ENCODE results near the gene TCF21.

The TCF21 gene

GRCh38 chr6:133891927-133892812 is 3.3 kb downstream of the TCF21 start:
- Histone ChIP-seq H3K27me3 (ENCODE audit: control insufficient read depth, insufficient read depth, low read length) (peaks cover 39% of the 10 kb centered on the region), H3K4me3 (ENCODE audit: low read length) (peak overlapping the region; percentile 77), H3K36me3 (ENCODE audit: control insufficient read depth, insufficient read depth, low read length) (peaks cover 3% of the 10 kb centered on the region), H3K9ac (ENCODE audit: low read length) (no peak overlapping the region), H3K27ac (ENCODE audit: low read depth, low read length) (peak overlapping the region; percentile 44), H3K4me1 (ENCODE audit: control insufficient read depth, insufficient read depth, low read length) (peaks cover 2% of the 10 kb centered on the region)

GRCh38 chr6:133892813-133893691 is 4.1 kb downstream of the TCF21 start:
- H3K4me3 ChIP-seq (ENCODE audit: low read length), result peak overlapping the region; percentile 3
- H3K27me3 ChIP-seq (ENCODE audit: control insufficient read depth, insufficient read depth, low read length), result peaks cover 39% of the 10 kb centered on the region
- H3K27ac ChIP-seq (ENCODE audit: low read depth, low read length), result peak overlapping the region; percentile 70
- H3K9ac ChIP-seq (ENCODE audit: low read length), result no peak overlapping the region
- H3K4me1 ChIP-seq (ENCODE audit: control insufficient read depth, insufficient read depth, low read length), result peaks cover 2% of the 10 kb centered on the region
- peaks cover 3% of the 10 kb centered on the region for H3K36me3 ChIP-seq (ENCODE audit: control insufficient read depth, insufficient read depth, low read length)

GRCh38 chr6:133893946-133894345 is 5.0 kb downstream of the TCF21 start:
- Histone ChIP-seq H3K9ac (ENCODE audit: low read length) (no peak overlapping the region), H3K27me3 (ENCODE audit: control insufficient read depth, insufficient read depth, low read length) (peaks cover 41% of the 10 kb centered on the region), H3K36me3 (ENCODE audit: control insufficient read depth, insufficient read depth, low read length) (peaks cover 3% of the 10 kb centered on the region), H3K4me3 (ENCODE audit: low read length) (peak overlapping the region; percentile 2), H3K4me1 (ENCODE audit: control insufficient read depth, insufficient read depth, low read length) (peaks cover 2% of the 10 kb centered on the region), H3K27ac (ENCODE audit: low read depth, low read length) (peak overlapping the region; percentile 70)

- Histone ChIP-seq H3K4me3 (ENCODE audit: low read length) (peak overlapping the region; percentile 2), H3K27me3 (ENCODE audit: control insufficient read depth, insufficient read depth, low read length) (peaks cover 38% of the 10 kb centered on the region), H3K27ac (ENCODE audit: low read depth, low read length) (peak overlapping the region; percentile 70), H3K4me1 (ENCODE audit: control insufficient read depth, insufficient read depth, low read length) (peaks cover 2% of the 10 kb centered on the region), H3K9ac (ENCODE audit: low read length) (no peak overlapping the region), H3K36me3 (ENCODE audit: control insufficient read depth, insufficient read depth, low read length) (peaks cover 3% of the 10 kb centered on the region)
Measured at GRCh38 chr6:133894369-133894768, 5.5 kb downstream of the TCF21 start.

DNA sequence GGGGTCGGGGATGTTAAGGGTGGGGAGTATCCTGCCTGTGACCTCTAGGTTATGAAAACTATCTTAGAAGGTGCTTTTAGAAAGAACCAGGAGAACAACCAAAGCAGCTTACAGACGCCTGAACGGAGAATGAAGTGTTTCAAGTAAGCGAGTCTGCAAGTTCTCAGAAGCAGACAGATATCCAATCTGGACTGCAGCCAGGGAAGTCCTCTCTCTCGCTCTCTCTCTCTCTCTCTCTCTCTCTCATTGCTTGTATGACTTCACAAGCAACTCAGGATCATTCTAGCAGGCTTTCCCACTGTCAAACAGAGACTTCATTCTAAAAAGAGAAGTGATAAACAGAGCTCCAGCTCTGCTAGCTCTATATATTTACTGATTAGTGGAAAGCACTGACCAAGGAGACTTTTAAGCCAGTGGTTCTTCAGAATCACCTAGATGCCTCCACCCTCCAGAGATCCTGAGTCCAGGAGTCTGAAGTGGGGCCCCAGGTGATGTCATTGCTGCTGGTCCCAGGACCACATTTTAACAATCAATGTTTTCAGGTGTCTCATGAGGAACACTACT is 6.0 kb downstream of the TCF21 start:
- peak overlapping the region; percentile 70 for H3K27ac ChIP-seq (ENCODE audit: low read depth, low read length)
- H3K27me3 ChIP-seq (ENCODE audit: control insufficient read depth, insufficient read depth, low read length), result peaks cover 33% of the 10 kb centered on the region
- peaks cover 3% of the 10 kb centered on the region for H3K36me3 ChIP-seq (ENCODE audit: control insufficient read depth, insufficient read depth, low read length)
- H3K9ac ChIP-seq (ENCODE audit: low read length), result no peak overlapping the region
- H3K4me3 ChIP-seq (ENCODE audit: low read length), result no peak overlapping the region
- H3K4me1 ChIP-seq (ENCODE audit: control insufficient read depth, insufficient read depth, low read length), result peaks cover 2% of the 10 kb centered on the region

DNA sequence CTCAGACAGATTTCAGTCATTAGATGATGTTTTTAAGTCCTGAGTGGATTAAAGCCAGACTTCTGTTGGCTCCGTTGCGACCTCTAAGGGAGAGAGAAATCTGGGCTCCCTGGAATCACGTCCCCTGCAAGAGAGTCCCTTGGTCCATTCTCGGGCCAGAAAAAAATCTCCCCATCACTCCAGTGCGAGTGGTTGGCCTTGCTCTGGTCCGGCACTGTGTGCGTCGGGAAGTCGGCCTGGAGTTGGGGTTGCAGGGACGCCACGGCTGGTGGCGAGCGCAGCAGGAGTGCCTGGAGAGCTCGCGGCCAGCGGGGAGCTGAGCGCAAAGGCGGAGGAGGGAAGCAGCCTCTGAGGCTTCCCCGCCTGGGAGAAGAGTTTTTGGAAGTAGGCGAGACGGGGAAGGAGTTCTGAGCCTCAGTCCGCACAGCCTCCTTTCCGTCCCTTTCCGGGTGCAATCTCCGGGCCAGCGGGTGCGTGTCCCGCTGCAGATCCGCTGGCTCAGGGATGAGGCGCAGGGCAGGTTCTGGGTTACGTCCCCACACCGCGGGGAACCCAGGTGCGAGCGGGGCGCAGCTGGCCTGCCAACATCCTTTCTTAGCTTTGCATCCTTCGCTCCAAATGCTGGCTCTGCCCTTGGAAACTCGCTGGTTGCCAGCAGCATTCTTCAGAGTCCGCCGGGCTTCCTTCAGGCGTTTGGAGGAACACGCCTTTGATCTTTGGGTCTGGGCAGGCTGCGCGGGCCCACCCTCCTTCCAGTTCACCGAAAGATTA is 6.8 kb downstream of the TCF21 start:
- Histone ChIP-seq H3K9ac (ENCODE audit: low read length) (no peak overlapping the region), H3K4me3 (ENCODE audit: low read length) (peak overlapping the region; percentile 17), H3K27ac (ENCODE audit: low read depth, low read length) (peak overlapping the region; percentile 10), H3K36me3 (ENCODE audit: control insufficient read depth, insufficient read depth, low read length) (peaks cover 3% of the 10 kb centered on the region), H3K27me3 (ENCODE audit: control insufficient read depth, insufficient read depth, low read length) (peaks cover 30% of the 10 kb centered on the region), H3K4me1 (ENCODE audit: control insufficient read depth, insufficient read depth, low read length) (peaks cover 2% of the 10 kb centered on the region)

DNA sequence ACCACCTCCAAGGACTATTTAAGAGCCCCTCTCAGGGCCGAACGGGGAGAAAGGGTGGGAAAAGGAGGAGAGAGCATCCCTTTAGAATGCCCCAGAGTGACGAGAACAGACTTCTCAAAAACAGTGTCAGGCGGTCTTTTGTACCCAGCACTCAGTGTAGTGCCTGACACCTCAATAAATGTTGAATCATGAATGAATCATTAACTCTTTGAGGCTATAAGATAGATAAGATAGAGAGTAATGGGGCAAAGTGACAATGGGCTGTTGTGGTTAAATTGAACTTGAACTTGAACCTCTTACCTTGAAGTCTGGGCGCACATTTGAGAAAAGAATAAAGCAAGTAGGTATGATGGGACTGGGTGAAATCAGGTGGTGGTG is 7.4 kb downstream of the TCF21 start:
- Histone ChIP-seq H3K27me3 (ENCODE audit: control insufficient read depth, insufficient read depth, low read length) (peaks cover 27% of the 10 kb centered on the region), H3K27ac (ENCODE audit: low read depth, low read length) (no peak overlapping the region), H3K4me1 (ENCODE audit: control insufficient read depth, insufficient read depth, low read length) (peaks cover 2% of the 10 kb centered on the region)

GRCh38 chr6:133898263-133898662 is 9.3 kb downstream of the TCF21 start:
- Histone ChIP-seq H3K4me3 (ENCODE audit: low read length) (no peak overlapping the region), H3K27ac (ENCODE audit: low read depth, low read length) (no peak overlapping the region), H3K36me3 (ENCODE audit: control insufficient read depth, insufficient read depth, low read length) (peaks cover 3% of the 10 kb centered on the region), H3K27me3 (ENCODE audit: control insufficient read depth, insufficient read depth, low read length) (peaks cover 19% of the 10 kb centered on the region), H3K4me1 (ENCODE audit: control insufficient read depth, insufficient read depth, low read length) (peaks cover 2% of the 10 kb centered on the region), H3K9ac (ENCODE audit: low read length) (no peak overlapping the region)

More for the DNA sequence above, 7.4 kb downstream of the TCF21 start:
- Histone ChIP-seq H3K9ac (ENCODE audit: low read length) (no peak overlapping the region), H3K4me3 (ENCODE audit: low read length) (peak overlapping the region; percentile 17), H3K36me3 (ENCODE audit: control insufficient read depth, insufficient read depth, low read length) (peaks cover 3% of the 10 kb centered on the region)

- no peak overlapping the region for H3K9ac ChIP-seq (ENCODE audit: low read length)
- no peak overlapping the region for H3K4me3 ChIP-seq (ENCODE audit: low read length)
- H3K27ac ChIP-seq (ENCODE audit: low read depth, low read length), result no peak overlapping the region
- peaks cover 12% of the 10 kb centered on the region for H3K27me3 ChIP-seq (ENCODE audit: control insufficient read depth, insufficient read depth, low read length)
- H3K36me3 ChIP-seq (ENCODE audit: control insufficient read depth, insufficient read depth, low read length), result no peaks in the 10 kb centered on the region
- peaks cover 2% of the 10 kb centered on the region for H3K4me1 ChIP-seq (ENCODE audit: control insufficient read depth, insufficient read depth, low read length)
Measured at GRCh38 chr6:133899556-133899955, 10.6 kb downstream of the TCF21 start.

GRCh38 chr6:133903855-133904254 is 14.9 kb downstream of the TCF21 start:
- no peak overlapping the region for H3K4me3 ChIP-seq (ENCODE audit: low read length)
- no peaks in the 10 kb centered on the region for H3K4me1 ChIP-seq (ENCODE audit: control insufficient read depth, insufficient read depth, low read length)
- H3K27me3 ChIP-seq (ENCODE audit: control insufficient read depth, insufficient read depth, low read length), result no peaks in the 10 kb centered on the region
- H3K27ac ChIP-seq (ENCODE audit: low read depth, low read length), result no peak overlapping the region
- no peaks in the 10 kb centered on the region for H3K36me3 ChIP-seq (ENCODE audit: control insufficient read depth, insufficient read depth, low read length)
- no peak overlapping the region for H3K9ac ChIP-seq (ENCODE audit: low read length)

DNA sequence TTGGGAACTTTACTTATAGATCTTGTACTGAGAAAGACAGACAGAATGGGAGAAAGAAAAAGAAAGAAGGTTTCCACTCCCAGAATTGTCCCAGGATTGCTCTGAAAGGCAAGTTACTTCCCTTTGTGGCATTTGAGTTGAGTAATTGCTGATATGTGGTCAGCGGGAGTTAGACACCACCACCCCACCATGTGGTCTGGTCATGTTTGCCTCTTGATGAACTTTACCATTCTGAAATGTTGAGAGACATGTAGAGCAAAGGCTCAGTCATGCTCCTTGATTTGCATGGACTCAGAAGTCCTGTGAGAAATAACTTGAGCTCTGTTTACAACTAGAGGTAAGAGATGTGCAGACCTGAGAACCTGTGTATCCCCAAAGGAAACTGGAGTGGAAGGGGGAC is 17.1 kb downstream of the TCF21 start:
- H3K9ac ChIP-seq (ENCODE audit: low read length), result no peak overlapping the region
- no peak overlapping the region for H3K4me3 ChIP-seq (ENCODE audit: low read length)
- H3K27me3 ChIP-seq (ENCODE audit: control insufficient read depth, insufficient read depth, low read length), result no peaks in the 10 kb centered on the region
- no peak overlapping the region for H3K27ac ChIP-seq (ENCODE audit: low read depth, low read length)
- H3K36me3 ChIP-seq (ENCODE audit: control insufficient read depth, insufficient read depth, low read length), result no peaks in the 10 kb centered on the region
- H3K4me1 ChIP-seq (ENCODE audit: control insufficient read depth, insufficient read depth, low read length), result no peaks in the 10 kb centered on the region
